HG03520 (cell line): ENCODE data around the gene RBM8A.
"Not testable (repeated sequence)": the region's sequence is repeated elsewhere in the genome, so short reads cannot be mapped to it uniquely, and the experiment has no call there.

Experiments
- ATAC-seq: cut with Tn5 transposase; IDR thresholded peaks from one replicate; pipeline ENCODE4 v1.9.1; 2021; ENCODE audit warnings: mild to moderate bottlenecking, moderate library complexity; ENCODE audit not compliant: unreplicated experiment

RBM8A gene

GRCh38 chr1:145956781-145957442 lies 29.6 kb upstream of the RBM8A start:
- no peak for ATAC-seq

DNA sequence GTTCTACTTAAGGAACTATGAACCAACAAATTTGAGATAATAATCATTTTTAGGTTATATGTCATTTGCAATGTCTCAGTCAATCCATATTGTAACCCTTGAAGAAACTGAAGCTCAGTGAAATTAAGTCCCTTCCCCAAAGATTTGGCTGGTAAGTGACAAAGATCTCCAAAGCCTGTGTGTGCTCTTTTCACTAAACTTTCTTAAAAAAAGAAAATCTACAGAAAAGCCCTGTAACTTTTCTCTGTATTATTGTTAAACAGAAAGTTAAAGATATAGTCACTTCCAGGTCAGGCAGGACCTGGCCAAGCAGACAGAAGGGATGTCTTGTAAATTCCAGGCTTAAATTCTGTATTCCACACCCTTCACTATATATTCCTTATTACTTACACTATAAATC lies 29.1 kb upstream of the RBM8A start:
- no peak for ATAC-seq

GRCh38 chr1:145955436-145955835 lies 28.2 kb upstream of the RBM8A start:
- no peak for ATAC-seq

GRCh38 chr1:145953861-145954260 lies 26.6 kb upstream of the RBM8A start:
- ATAC-seq, result no peak

GRCh38 chr1:145952903-145953302 lies 25.6 kb upstream of the RBM8A start:
- no peak for ATAC-seq

DNA sequence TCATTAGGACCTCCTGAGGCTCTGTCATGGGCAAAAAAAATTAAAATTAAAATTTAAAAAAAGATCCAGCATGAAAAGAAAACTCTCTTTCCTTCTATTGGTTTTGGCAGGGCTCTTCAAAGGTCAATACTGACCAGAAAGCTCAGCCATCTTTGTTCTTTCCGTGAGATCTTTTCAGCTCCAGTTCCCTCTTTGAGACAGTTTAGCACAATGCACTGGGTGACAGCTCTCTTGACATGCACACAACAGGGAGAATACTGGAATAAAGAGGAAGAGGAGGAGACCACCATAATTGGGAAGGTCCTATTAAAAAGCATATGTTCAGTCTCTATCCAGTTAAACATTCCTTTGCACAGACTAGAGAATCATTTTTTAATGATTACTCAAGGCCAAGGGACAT lies 24.2 kb upstream of the RBM8A start:
- ATAC-seq, result no peak

GRCh38 chr1:145949219-145949618 lies 21.9 kb upstream of the RBM8A start:
- ATAC-seq, result no peak

- no peak for ATAC-seq
Observed at GRCh38 chr1:145947551-145947950, 20.3 kb upstream of the RBM8A start.

DNA sequence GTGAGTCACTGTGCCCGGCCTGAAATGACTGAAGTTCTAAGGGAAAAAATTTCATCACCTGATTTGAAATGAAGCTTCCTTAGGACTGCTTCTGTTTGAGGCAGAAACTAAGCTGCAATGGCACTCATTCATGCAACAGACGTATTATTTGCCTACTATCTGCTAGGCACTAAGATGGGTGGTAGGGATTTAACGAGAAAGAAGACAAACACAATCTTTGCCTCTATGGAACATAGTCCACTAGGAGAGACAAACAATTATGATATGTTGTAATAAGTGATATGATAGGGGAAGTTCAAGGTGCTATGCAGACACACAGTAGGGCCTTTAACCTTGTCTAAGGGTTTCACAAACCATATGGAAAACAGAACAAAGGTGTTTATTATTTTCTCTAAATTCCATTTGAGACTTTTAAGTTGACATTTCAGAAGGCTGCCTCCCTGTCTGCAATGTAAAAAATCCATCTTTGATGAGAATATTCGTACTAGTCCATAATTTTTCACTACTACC lies 19.2 kb upstream of the RBM8A start:
- ATAC-seq, result no peak

DNA sequence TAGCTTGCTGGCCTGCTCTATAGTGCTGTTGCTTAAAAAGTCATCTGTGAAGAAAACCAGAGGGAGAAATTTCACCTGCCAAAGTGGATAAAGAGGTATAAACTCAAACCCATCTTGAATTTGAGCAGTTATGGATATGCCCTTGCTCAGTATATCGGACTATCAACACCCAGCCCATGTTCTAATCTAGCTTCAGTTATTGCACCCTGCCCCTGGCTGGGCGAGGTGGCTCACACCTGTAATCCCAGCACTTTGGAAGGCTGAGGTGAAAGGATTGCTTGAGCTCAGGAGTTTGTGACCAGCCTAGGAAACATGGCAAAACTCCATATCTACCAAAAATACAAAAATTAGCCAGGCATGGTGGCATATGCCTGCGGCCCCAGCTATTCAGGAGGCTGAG lies 17.2 kb upstream of the RBM8A start:
- no peak for ATAC-seq

DNA sequence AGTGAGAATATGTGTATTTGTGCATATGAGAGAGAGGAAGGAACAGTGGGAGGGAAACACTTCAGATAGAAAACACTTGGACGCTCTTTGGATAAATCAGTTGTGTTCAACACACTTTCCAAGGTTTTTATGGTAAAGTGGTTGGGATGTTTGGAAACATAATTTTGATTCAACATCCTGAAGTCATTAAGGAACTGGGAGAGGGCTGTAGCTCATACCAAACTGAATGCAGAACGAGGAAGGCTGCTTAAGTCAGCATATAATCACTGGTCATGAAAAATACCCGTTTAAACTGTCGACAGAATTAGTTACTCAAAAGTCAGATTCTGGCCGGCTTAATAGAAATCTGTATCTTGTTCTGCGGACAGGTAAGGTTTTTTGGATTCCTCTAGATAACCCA lies 15.6 kb upstream of the RBM8A start:
- no peak for ATAC-seq

GRCh38 chr1:145942405-145942804 lies 15.1 kb upstream of the RBM8A start:
- ATAC-seq, result no peak

DNA sequence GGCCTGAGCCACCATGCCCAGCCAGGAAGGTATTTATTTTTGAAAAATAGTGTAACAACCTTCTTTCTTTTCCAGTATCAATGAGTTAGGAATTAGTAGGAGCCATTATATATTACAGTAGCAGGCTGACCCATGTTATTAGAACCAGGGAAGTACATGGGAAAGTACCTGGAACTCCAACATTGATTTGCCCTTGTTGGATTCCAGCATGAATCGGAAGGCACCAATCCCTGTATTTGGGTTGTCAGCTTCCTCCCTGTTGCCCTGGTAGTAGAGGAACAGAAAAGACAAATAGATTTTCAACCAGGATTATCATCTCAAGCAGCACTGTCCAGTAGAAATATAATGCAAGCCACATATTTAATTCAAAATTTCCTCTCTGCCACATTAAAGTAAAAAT lies 10.2 kb upstream of the RBM8A start:
- no peak for ATAC-seq

GRCh38 chr1:145936247-145936646 lies 9.0 kb upstream of the RBM8A start:
- ATAC-seq, result no peak

- ATAC-seq, result no peak
Observed at GRCh38 chr1:145935708-145936107, 8.4 kb upstream of the RBM8A start.

- not testable (repeated sequence) for ATAC-seq
Observed at GRCh38 chr1:145932522-145933009, 5.3 kb upstream of the RBM8A start.

- no peak for ATAC-seq
Observed at GRCh38 chr1:145927916-145928643, 796 bp upstream of the RBM8A start.

- ATAC-seq, result peak; percentile 3
Observed at GRCh38 chr1:145926686-145927062, 610 bp downstream of the RBM8A start.

- no peak for ATAC-seq
Observed at GRCh38 chr1:145922266-145922665, 5.0 kb downstream of the RBM8A start.

- ATAC-seq, result not testable (repeated sequence)
Observed at GRCh38 chr1:145920297-145920696, 7.0 kb downstream of the RBM8A start.

DNA sequence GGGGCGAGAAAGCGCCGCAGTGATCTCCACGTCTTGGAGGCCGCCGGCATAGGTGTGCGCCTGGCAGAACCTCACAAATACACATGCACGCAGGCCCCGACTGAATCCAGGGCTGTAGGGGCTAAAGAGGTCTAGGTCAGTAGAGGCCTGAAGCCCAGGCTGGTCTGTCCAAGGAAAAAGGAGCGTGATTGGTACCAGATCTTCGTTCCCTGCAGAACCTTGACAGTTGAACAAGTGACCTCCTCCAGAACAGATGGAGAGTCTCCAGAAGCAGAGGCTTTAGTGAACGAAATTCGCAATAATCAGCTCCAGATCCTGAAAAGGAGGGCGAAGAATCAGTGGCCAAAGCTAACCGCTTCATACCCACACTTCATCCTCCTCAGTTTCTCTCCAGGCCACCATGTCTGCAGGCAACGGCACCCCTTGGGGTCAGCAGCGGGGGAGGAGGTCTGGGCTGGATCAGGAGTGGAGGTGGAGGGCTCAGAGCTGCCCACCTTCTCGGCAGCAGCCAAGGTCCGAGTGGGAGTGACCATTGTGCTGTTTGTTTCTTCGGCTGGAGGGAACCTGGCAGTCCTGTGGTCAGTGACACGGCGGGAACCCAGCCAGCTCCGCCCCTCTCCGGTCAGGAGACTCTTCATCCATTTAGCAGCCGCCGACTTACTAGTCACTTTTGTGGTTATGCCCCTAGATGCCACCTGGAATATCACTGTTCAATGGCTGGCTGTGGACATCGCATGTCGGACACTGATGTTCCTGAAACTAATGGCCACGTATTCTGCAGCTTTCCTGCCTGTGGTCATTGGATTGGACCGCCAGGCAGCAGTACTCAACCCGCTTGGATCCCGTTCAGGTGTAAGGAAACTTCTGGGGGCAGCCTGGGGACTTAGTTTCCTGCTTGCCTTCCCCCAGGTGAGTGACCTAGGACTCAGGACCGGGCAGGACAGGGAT lies 8.0 kb downstream of the RBM8A start:
- ATAC-seq, result no peak
